Stimulated activated CD4-positive, alpha-beta T cell treated with anti-CD3 and anti-CD28 coated beads, Interleukin-4, amount 100 ng/mL, for 24 hours (primary cell): ENCODE data around the gene DDR1.
"Not testable (repeated sequence)": the region's sequence is repeated elsewhere in the genome, so short reads cannot be mapped to it uniquely, and the experiment has no call there.

Experiments used
- DNase-seq: peaks from one replicate; pipeline ENCODE4 v3.0.0-alpha.2; 2020

DDR1 gene

GRCh38 chr6:30894935-30895334, 10.6 kb downstream of the DDR1 start:
- no peak for DNase-seq

- no peak for DNase-seq
Measured at GRCh38 chr6:30895343-30895742, 11.0 kb downstream of the DDR1 start.

DNA sequence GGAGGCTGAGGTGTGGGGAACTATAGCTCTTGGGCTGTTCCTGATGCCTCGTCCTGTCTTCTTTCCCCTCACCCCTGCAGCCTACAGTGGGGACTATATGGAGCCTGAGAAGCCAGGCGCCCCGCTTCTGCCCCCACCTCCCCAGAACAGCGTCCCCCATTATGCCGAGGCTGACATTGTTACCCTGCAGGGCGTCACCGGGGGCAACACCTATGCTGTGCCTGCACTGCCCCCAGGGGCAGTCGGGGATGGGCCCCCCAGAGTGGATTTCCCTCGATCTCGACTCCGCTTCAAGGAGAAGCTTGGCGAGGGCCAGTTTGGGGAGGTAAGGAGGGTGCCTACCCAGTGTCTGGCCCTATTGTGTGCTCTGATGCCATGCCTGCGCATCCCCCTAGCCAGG, 12.2 kb downstream of the DDR1 start:
- DNase-seq, result no peak

GRCh38 chr6:30897882-30898281, 13.6 kb downstream of the DDR1 start:
- no peak for DNase-seq

- no peak for DNase-seq
Measured at GRCh38 chr6:30898750-30899360, 14.5 kb downstream of the DDR1 start.

DNA sequence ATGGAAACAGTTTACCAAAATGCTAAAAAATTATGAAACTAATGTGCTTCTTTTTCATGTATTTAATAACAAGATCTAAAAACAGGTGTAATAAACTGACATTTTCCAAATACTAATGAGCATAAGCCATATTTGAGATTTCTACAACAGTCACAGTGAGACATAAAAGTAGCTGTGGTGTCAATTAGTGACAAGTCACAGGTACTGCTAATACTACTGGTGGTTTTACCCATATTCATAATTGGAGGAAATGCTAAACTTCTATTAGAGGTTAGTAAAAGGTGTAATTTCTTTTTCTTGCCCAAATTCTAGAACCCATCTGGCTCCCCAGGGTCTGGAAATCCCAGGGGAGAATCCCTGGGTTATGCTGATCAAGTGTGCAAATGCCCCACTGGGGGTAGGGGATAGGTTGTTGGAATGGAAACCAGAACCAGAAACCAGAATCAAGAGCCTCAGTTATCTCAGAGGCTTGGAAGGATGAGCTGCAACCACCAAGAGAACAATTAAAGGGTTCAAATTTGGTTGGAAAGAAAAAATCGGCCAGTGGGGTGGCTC, 16.6 kb downstream of the DDR1 start:
- no peak for DNase-seq

DNA sequence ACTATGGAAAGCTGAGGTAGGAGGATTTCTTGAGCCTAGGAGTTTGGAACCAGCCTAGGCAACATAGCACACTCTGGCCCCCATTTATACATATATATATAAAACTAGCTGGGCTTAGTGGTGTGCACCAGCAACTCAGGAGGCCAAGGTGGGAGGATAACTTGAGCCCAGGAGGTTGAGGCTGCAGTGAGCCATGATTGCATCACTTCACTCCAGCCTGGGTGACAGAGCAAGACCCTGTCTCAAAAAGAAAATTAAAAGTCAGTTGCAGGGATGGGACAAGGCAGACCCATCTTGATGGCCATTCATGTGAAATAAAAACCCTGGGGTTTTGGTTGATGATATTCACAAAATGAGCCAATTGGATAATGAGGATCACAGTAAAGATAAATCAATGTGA, 17.1 kb downstream of the DDR1 start:
- DNase-seq, result no peak

DNA sequence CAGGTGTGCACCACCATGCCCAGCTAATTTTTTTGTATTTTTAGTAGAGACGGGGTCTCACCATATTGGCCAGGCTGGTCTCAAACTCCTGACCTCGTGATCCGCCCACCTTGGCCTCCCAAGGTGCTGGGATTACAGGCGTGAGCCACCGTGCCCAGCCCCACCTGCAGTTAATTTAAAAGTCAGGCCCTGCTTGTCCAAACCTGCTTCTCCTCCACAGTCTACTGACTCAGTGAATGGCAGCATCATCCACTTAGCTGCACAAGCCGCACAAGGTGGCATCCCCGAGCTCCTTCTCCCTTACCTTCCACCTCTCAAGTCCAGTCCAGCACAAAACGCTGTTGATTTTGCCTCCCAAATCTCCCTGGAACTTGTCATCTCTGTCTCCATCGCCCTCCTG, 17.9 kb downstream of the DDR1 start:
- DNase-seq, result not testable (repeated sequence)

DNA sequence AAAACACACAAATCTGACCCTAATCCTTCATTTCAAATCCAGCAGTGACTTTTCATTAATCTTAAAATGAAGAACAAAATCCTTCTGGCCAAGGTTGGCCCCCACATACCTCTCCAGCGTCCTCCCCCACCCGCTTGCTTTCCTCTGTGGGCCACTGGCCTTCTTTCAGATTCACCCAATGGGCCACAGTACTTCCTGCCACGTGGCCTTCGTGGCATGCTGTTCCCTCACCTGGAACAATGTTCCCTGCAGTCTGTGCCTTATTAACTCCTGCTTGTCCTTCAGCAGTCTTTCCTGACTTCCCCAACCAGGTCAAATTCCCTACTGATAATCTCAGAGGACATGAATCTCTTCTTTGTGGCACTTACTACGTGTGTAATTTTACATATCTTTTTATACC, 18.4 kb downstream of the DDR1 start:
- DNase-seq, result no peak

- DNase-seq, result no peak
Measured at GRCh38 chr6:30903236-30903635, 18.9 kb downstream of the DDR1 start.

GRCh38 chr6:30907290-30907757, 23.0 kb downstream of the DDR1 start:
- DNase-seq, result not testable (repeated sequence)

- peak; percentile 97 for DNase-seq
Measured at GRCh38 chr6:30907758-30908591, 23.7 kb downstream of the DDR1 start, which contains the start of gene GTF2H4. TSS of gene GTF2H4 (plus strand) at chr6:30908207.

GRCh38 chr6:30908700-30909099, 24.4 kb downstream of the DDR1 start:
- no peak for DNase-seq

GRCh38 chr6:30910473-30910872, 26.2 kb downstream of the DDR1 start:
- not testable (repeated sequence) for DNase-seq

GRCh38 chr6:30912746-30913520, 28.6 kb downstream of the DDR1 start:
- DNase-seq, result no peak

- no peak for DNase-seq
Measured at GRCh38 chr6:30913721-30914075, 29.4 kb downstream of the DDR1 start.

- peak; percentile 85 for DNase-seq
Measured at GRCh38 chr6:30914076-30914853, 29.9 kb downstream of the DDR1 start, which contains the start of gene VARS2. TSS of gene VARS2 (plus strand) at chr6:30914238. CDS start at chr6:30914837, 599 bp downstream.

- no peak for DNase-seq
Measured at GRCh38 chr6:30914854-30915590, 30.7 kb downstream of the DDR1 start.

GRCh38 chr6:30915591-30915946, 31.2 kb downstream of the DDR1 start:
- peak; percentile 13 for DNase-seq

DNA sequence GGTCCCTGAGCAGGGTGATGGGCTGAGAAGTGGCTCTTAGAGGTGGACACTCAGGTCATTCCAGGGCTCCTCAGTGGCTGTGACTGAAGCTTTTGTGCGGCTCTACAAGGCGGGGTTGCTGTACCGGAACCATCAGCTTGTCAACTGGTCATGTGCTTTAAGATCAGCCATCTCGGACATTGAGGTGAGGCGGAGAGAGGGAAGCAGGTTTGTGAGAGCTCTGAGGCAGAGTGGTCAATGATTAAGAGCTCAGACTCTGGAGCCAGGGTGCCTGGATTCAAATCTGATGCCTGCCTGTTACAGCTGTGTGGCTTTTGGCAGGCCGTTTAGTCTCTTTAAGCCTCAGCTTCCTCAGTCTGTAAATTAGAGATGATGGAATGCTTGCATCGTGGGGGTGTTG, 32.7 kb downstream of the DDR1 start:
- no peak for DNase-seq

- DNase-seq, result no peak
Measured at GRCh38 chr6:30917487-30917886, 33.2 kb downstream of the DDR1 start.

DNA sequence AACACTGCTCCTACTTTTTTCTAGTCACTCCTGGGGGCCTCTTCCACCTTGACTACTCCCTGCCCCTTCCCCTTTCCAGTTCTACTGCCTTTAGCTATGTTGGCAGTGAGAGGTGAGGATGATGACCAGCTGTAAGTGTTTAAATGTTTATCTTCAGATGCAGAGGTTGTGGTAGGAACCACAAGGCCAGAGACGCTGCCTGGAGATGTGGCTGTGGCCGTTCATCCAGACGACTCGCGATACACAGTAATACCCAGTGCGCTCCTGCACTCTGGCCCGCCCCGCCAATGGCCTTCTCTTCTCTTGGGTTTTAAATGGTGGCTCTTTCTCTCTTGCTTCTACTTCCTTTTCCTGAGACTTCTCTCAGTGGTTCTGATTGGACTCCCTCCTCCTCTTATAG, 34.4 kb downstream of the DDR1 start:
- no peak for DNase-seq
